HepG2 (cell line): ENCODE results near the gene DEDD2. TPM values are rescaled to one million over a fixed set of nuclear protein-coding genes. Genes with fewer than 3 reads are reported as not detected.

Experiments
- ATAC-seq: fragments of 200-7000 bp; cut with Tn5 transposase; 3 replicates; pipeline ENCODE4 v1.9.1; 2020; ENCODE audit warnings: mild to moderate bottlenecking, moderate library complexity
- BruUV-seq: library from RNA; stranded (reverse); fragments of 400-500 nt; replicated peaks from 2 replicates; lab custom pipeline; 2021; lab: Mats Ljungman, UMichigan
- CTCF ChIA-PET: fragments of 300-600 bp; formaldehyde crosslinking; extraction: SDS; loops from one replicate; lab custom pipeline; 2021; ENCODE audit warnings: low total read pairs, inconsistent platforms, low intra/inter-chr PET ratio; lab: Yijun Ruan, JAX
- POLR2A ChIA-PET: fragments of 350-600 bp; sonication (Branson Sonifier 250); formaldehyde crosslinking; loops from one replicate; lab custom pipeline; 2020; ENCODE audit warnings: antibody characterized with exemption, inconsistent platforms; lab: Yijun Ruan, JAX
- DNase-seq: peaks from one replicate; pipeline ENCODE4 v3.0.0-alpha.2; 2015; ENCODE audit warnings: low spot score
- FAIRE-seq: peaks from 3 replicates; lab custom pipeline; 2011; peaks lifted over from hg19 to GRCh38; lab: Jason Lieb, UNC
- H2AFZ ChIP-seq: one replicate; pipeline ENCODE4 v1.6.1; 2011; ENCODE audit warnings: low read length, inconsistent platforms
- H3K27ac ChIP-seq: fragments of 300-600 bp; 3 replicates; pipeline ENCODE4 v1.8.0; 2011; ENCODE audit warnings: mixed run types, mild to moderate bottlenecking, mixed read lengths, low read length, inconsistent platforms; ENCODE audit not compliant: insufficient read depth; ENCODE audit errors: extremely low read length
- H3K27me3 ChIP-seq, 2 experiments: fragments of 200-600 bp in 1 of 2; 2 replicates in 1 of 2; 3 replicates in 1 of 2; pipeline versions ENCODE4 v1.6.0 to v1.8.0; 2011; ENCODE audit warnings: low read length in 2 of 2, mild to moderate bottlenecking in 2 of 2, moderate library complexity in 2 of 2, inconsistent platforms in 1 of 2; ENCODE audit not compliant: insufficient read depth in 2 of 2, control insufficient read depth in 1 of 2
- H3K36me3 ChIP-seq, 2 experiments: fragments of 200-600 bp in 1 of 2; replicated peaks in 1 of 2; 2 replicates in 1 of 2; 3 replicates in 1 of 2; pipeline versions ENCODE4 v1.5.1 to v1.8.0; 2011; ENCODE audit warnings: low read length in 2 of 2, inconsistent platforms in 1 of 2; ENCODE audit not compliant: insufficient read depth in 2 of 2, control insufficient read depth in 1 of 2
- H3K4me1 ChIP-seq: 2 replicates; pipeline ENCODE4 v1.5.1; 2012; ENCODE audit warnings: low read length, inconsistent platforms; ENCODE audit not compliant: insufficient read depth
- H3K4me2 ChIP-seq: 2 replicates; pipeline ENCODE4 v1.6.0; 2011; ENCODE audit warnings: low read depth, low read length, inconsistent platforms
- H3K4me3 ChIP-seq, 3 experiments: fragments of 200-600 bp in 1 of 3; sonication (generic), shearing (Covaris generic) in 1 of 3; replicated peaks in 1 of 3; 2 replicates each; pipeline ENCODE4 v1.5.1; 2011 to 2016; ENCODE audit warnings: low read length in 3 of 3, inconsistent platforms in 2 of 3, low read depth in 2 of 3, mild to moderate bottlenecking in 2 of 3, control low read depth in 1 of 3, mixed read lengths in 1 of 3; ENCODE audit not compliant: insufficient read depth in 1 of 3
- H3K79me2 ChIP-seq: one replicate; pipeline ENCODE4 v1.6.1; 2011; ENCODE audit warnings: low read length, inconsistent platforms; ENCODE audit not compliant: insufficient read depth
- H3K9ac ChIP-seq: 2 replicates; pipeline ENCODE4 v1.6.0; 2011; ENCODE audit warnings: mild to moderate bottlenecking, low read depth, low read length, inconsistent platforms; ENCODE audit not compliant: insufficient read depth
- H3K9me3 ChIP-seq: 2 replicates; pipeline ENCODE4 v1.5.1; 2012; ENCODE audit warnings: mild to moderate bottlenecking, low read length
- H4K20me1 ChIP-seq: 2 replicates; pipeline ENCODE4 v1.6.0; 2011; ENCODE audit warnings: inconsistent platforms, mild to moderate bottlenecking, low read length, moderate library complexity; ENCODE audit not compliant: insufficient read depth
- AGO2 ChIP-seq: fragments of 200-400 bp; formaldehyde crosslinking; optimal IDR thresholded peaks from 2 replicates; pipeline ENCODE3; 2017; ENCODE audit warnings: mild to moderate bottlenecking, low read depth, low read length, moderate library complexity
- MAZ ChIP-seq, 2 experiments: sonication (generic) in 1 of 2; formaldehyde crosslinking in 1 of 2; IDR thresholded peaks; 2 replicates each; pipeline versions ENCODE4 v1.5.0 to v1.6.1; 2012 to 2020; ENCODE audit warnings: low read depth in 2 of 2, mild to moderate bottlenecking in 2 of 2, borderline replicate concordance in 1 of 2, improper control_type of control experiment in 1 of 2, low read length in 1 of 2, missing genetic modification reagents in 1 of 2, moderate library complexity in 1 of 2
- RBFOX2 ChIP-seq: fragments of 200-400 bp; formaldehyde crosslinking; IDR thresholded peaks from 2 replicates; pipeline ENCODE4 v1.6.1; 2017; ENCODE audit warnings: low read depth, mild to moderate bottlenecking, low read length
- ZC3H13 ChIP-seq: sonication (generic); formaldehyde crosslinking; IDR thresholded peaks from 2 replicates; pipeline ENCODE4 v1.8.1; 2023; ENCODE audit warnings: mild to moderate bottlenecking, missing genetic modification reagents, moderate library complexity
- ZNF550 ChIP-seq: sonication (generic); formaldehyde crosslinking; IDR thresholded peaks from 2 replicates; pipeline ENCODE4 v1.4.0; 2020; ENCODE audit warnings: mild to moderate bottlenecking, missing genetic modification reagents, borderline replicate concordance
- ZNF558 ChIP-seq: sonication (generic); formaldehyde crosslinking; IDR thresholded peaks from 2 replicates; pipeline ENCODE4 v1.9.0; 2022; ENCODE audit warnings: mild to moderate bottlenecking, missing genetic modification reagents, borderline replicate concordance
- WGBS: methylation state at CpG from one replicate; pipeline ENCODE4 v1.1.6; 2017; ENCODE audit warnings: low lambda C conversion rate; 5-methylcytosine and 5-hydroxymethylcytosine counted together
- in situ Hi-C: cut with HindIII; loops from 2 replicates; pipeline ENCODE4 v1.10.0; 2017; ENCODE audit warnings: low pct_unique_long_range_greater_than_20kb; ENCODE audit not compliant: extremely low pct_ligation_motif_present
- intact Hi-C: fragments of 100-400 bp; cut with micrococcal nuclease; formaldehyde crosslinking; loops from one replicate; pipeline ENCODE4 v1.10.0; 2022; ENCODE audit not compliant: unreplicated experiment
- polyA plus RNA-seq, 8 experiments: library from polyadenylated mRNA; depleted of rRNA in 3 of 8; stranded (reverse) in 7 of 8; unstranded in 1 of 8; fragments of >200 nt; fragmentation: Illumina TruSeq in 4 of 8; extraction: Trizol in 4 of 8; gene quantifications; 2 replicates each; pipeline versions ENCODE4 v1.2.1 to v1.2.3, GENCODE V29; 2011 to 2016; ENCODE audit warnings: low read depth in 4 of 8, missing spikeins in 1 of 8, mixed read lengths in 1 of 8; ENCODE audit not compliant: insufficient read depth in 1 of 8
- total RNA-seq, 5 experiments: library from RNA; depleted of rRNA; stranded (reverse); fragments of >200 nt; fragmentation: Illumina TruSeq; extraction: Trizol; gene quantifications; 2 replicates each; pipeline ENCODE4 v1.2.3, GENCODE V29; 2016; ENCODE audit warnings: low read depth in 1 of 5

DEDD2 gene
- total and polyA plus RNA-seq, 2 of the 13 experiments (the other 11 are each of a cell fraction or from before 2014, with no cell fraction given): 19.2 to 24.7 TPM

GRCh38 chr19:42226886-42227285 is 9.4 kb upstream of the DEDD2 start:
- no peak for ATAC-seq
- FAIRE-seq: no peak
- ChIA-PET CTCF (no interaction called here), POLR2A (no interaction called here)
- no peaks in the 10 kb centered on the region for H3K27me3 ChIP-seq
- H2AFZ ChIP-seq: no peak overlapping the region
- peaks cover 14% of the 10 kb centered on the region for H3K79me2 ChIP-seq
- no peak overlapping the region for H3K27ac ChIP-seq
- no peak overlapping the region for H3K4me3 ChIP-seq
- no peak overlapping the region for H3K9ac ChIP-seq
- peaks cover 36% of the 10 kb centered on the region for H3K4me1 ChIP-seq
- intact Hi-C loops: no loop called here
- no peak for DNase-seq
- H3K9me3 ChIP-seq: no peaks in the 10 kb centered on the region
- H4K20me1 ChIP-seq: peaks cover 6% of the 10 kb centered on the region; the same call in 1 of the 2 replicates
- TF ChIP-seq ZNF550 (CRISPR knock-in tag) (no peak), ZC3H13 (CRISPR knock-in tag) (peak; percentile 44; the same call in 1 of the 2 replicates)
- peaks cover 26 to 48% of the 10 kb centered on the region in 2 experiments for H3K36me3 ChIP-seq
- in situ Hi-C loops: no loop called here
- no CpG with 5 or more reads among the region's 1 CpG for whole genome bisulfite sequencing
- no peak overlapping the region for H3K4me2 ChIP-seq
- no TSS peak for BruUV-seq

GRCh38 chr19:42225718-42226292 is 8.3 kb upstream of the DEDD2 start:
- peaks cover 25% of the 10 kb centered on the region for H3K79me2 ChIP-seq
- H2AFZ ChIP-seq: no peak overlapping the region
- H4K20me1 ChIP-seq: peaks cover 6% of the 10 kb centered on the region; the same call in 1 of the 2 replicates
- no peak for FAIRE-seq
- H3K9me3 ChIP-seq: no peaks in the 10 kb centered on the region
- in situ Hi-C loops: no loop called here
- WGBS: 98% methylated on average over 25 of the region's 33 CpGs
- H3K4me2 ChIP-seq: no peak overlapping the region
- no peak overlapping the region for H3K27ac ChIP-seq
- peaks cover 46% of the 10 kb centered on the region for H3K4me1 ChIP-seq
- no peak overlapping the region for H3K9ac ChIP-seq
- TF ChIP-seq RBFOX2 (0 out of 2 replicates have a peak, but pooled peaks have one; percentile 5), MAZ (IDR thresholded peaks at IDR 0.05; ENCODE audit: borderline replicate concordance, low read depth, low read length) (no peak), MAZ (CRISPR knock-in tag; IDR thresholded peaks at IDR 0.05; ENCODE audit: low read depth) (no peak), ZNF558 (no peak), AGO2 (peak; percentile 40)
- intact Hi-C loops: no loop called here
- no peak for ATAC-seq
- no peak overlapping the region for H3K4me3 ChIP-seq
- CTCF ChIA-PET: no interaction called here
- DNase-seq: no peak
- no TSS peak for BruUV-seq
- H3K27me3 ChIP-seq: no peaks in the 10 kb centered on the region; a peak in 1 of 5 replicates
- H3K36me3 ChIP-seq: peaks cover 26 to 38% of the 10 kb centered on the region in 2 experiments
- POLR2A ChIA-PET: interaction anchor here (0.8 to 2.3 kb wide), 2 partner anchors 9 to 17 kb away, joined by 3 to 9 read pairs; partner anchors contain the start of gene GSK3A
